C4-2B (cell line): ENCODE measurements around the gene FBRSL1.

Experiments
- CTCF ChIP-seq: fragments of 450-650 bp; conservative IDR thresholded peaks from 2 replicates; pipeline ENCODE4 v1.5.1; 2017; ENCODE audit warnings: mild to moderate bottlenecking
- ZFX ChIP-seq: fragments of 450-650 bp; IDR thresholded peaks from 2 replicates; pipeline ENCODE4 v1.6.1; 2017

- TF ChIP-seq CTCF = no peak
- TF ChIP-seq ZFX = no peak
Observed at GRCh38 chr12:132516095-132517012, 26.4 kb downstream of the FBRSL1 start.
